CD4-positive, alpha-beta memory T cell (primary cell): ENCODE measurements around the gene ISLR. TPM values are rescaled to one million over a fixed set of nuclear protein-coding genes. Genes with fewer than 3 reads are reported as not detected.
A peak's percentile ranks its signal among the peaks of the same experiment; 100 is the strongest.

Source experiments
- CTCF ChIA-PET: fragments of 350-600 bp; sonication (Branson Sonifier 250); formaldehyde crosslinking; loops from one replicate; lab custom pipeline; 2021; ENCODE audit warnings: inconsistent platforms; ENCODE audit not compliant: partially characterized antibody; lab: Charles Lee
- POLR2A ChIA-PET: fragments of 350-600 bp; sonication (Branson Sonifier 250); formaldehyde crosslinking; loops from one replicate; lab custom pipeline; 2021; ENCODE audit not compliant: partially characterized antibody; lab: Charles Lee
- DNase-seq, 5 donors: peaks; one replicate each; pipeline versions ENCODE4 v3.0.0 to v3.0.0-alpha.2; 2020 to 2022; ENCODE audit warnings: mixed read lengths in 1 of 5
- H3K27ac ChIP-seq: one replicate; pipeline ENCODE4 v1.7.0; 2013; ENCODE audit warnings: low read depth, low read length
- H3K27me3 ChIP-seq: 2 replicates; pipeline ENCODE4 v1.7.0; 2013; ENCODE audit warnings: mild to moderate bottlenecking, low read length, moderate library complexity; ENCODE audit not compliant: insufficient read depth
- H3K36me3 ChIP-seq: 2 replicates; pipeline ENCODE4 v1.7.0; 2013; ENCODE audit warnings: mild to moderate bottlenecking, low read length, moderate library complexity; ENCODE audit not compliant: insufficient read depth
- H3K4me1 ChIP-seq: 2 replicates; pipeline ENCODE4 v1.7.0; 2013; ENCODE audit warnings: mild to moderate bottlenecking, low read length, moderate library complexity; ENCODE audit not compliant: insufficient read depth
- H3K4me3 ChIP-seq, 2 donors: one replicate each; pipeline ENCODE4 v1.7.0; 2013; ENCODE audit warnings: low read length in 2 of 2, mild to moderate bottlenecking in 1 of 2
- H3K9me3 ChIP-seq, 2 donors: one replicate each; pipeline ENCODE4 v1.7.0; 2013; ENCODE audit warnings: low read length in 2 of 2, control low read depth in 1 of 2; ENCODE audit not compliant: control insufficient read depth in 1 of 2
- H3K27ac Mint-ChIP-seq, 7 donors: one replicate each; pipeline ENCODE4 v1.8.0; 2020 to 2021; ENCODE audit warnings: mixed read lengths in 7 of 7, mild to moderate bottlenecking in 6 of 7, inconsistent platforms in 3 of 7, moderate library complexity in 3 of 7
- H3K27me3 Mint-ChIP-seq, 2 donors: one replicate each; pipeline ENCODE4 v1.8.0; 2020 to 2021; ENCODE audit warnings: mixed read lengths in 2 of 2
- H3K36me3 Mint-ChIP-seq, 2 donors: one replicate each; pipeline ENCODE4 v1.8.0; 2020 to 2021; ENCODE audit warnings: mixed read lengths in 2 of 2, inconsistent platforms in 1 of 2, mild to moderate bottlenecking in 1 of 2
- H3K4me1 Mint-ChIP-seq, 4 donors: one replicate each; pipeline ENCODE4 v1.8.0; 2020 to 2021; ENCODE audit warnings: mixed read lengths in 4 of 4, mild to moderate bottlenecking in 1 of 4
- H3K4me3 Mint-ChIP-seq, 8 donors: one replicate each; pipeline ENCODE4 v1.8.0; 2020 to 2021; ENCODE audit warnings: mixed read lengths in 8 of 8, mild to moderate bottlenecking in 7 of 8, moderate library complexity in 6 of 8, inconsistent platforms in 3 of 8
- H3K9me3 Mint-ChIP-seq, 8 donors: one replicate each; pipeline ENCODE4 v1.8.0; 2020 to 2021; ENCODE audit warnings: mixed read lengths in 8 of 8, mild to moderate bottlenecking in 5 of 8, inconsistent platforms in 3 of 8, moderate library complexity in 1 of 8
- intact Hi-C: fragments of 100-400 bp; cut with micrococcal nuclease; formaldehyde crosslinking; loops from one replicate; pipeline ENCODE4 v1.15.1; 2023
- polyA plus RNA-seq, 2 donors: library from polyadenylated mRNA; unstranded; fragments of 300-500 nt; fragmentation: Illumina TruSeq; gene quantifications; one replicate each; pipeline ENCODE4 v1.2.3, GENCODE V29; 2021
- total RNA-seq, 2 experiments: library from RNA; stranded (reverse); gene quantifications; one replicate each; pipeline ENCODE4 v1.2.3, GENCODE V29; 2021

Gene ISLR
- total and polyA plus RNA-seq, 4 experiments from 2014 or later, result not detected

DNA sequence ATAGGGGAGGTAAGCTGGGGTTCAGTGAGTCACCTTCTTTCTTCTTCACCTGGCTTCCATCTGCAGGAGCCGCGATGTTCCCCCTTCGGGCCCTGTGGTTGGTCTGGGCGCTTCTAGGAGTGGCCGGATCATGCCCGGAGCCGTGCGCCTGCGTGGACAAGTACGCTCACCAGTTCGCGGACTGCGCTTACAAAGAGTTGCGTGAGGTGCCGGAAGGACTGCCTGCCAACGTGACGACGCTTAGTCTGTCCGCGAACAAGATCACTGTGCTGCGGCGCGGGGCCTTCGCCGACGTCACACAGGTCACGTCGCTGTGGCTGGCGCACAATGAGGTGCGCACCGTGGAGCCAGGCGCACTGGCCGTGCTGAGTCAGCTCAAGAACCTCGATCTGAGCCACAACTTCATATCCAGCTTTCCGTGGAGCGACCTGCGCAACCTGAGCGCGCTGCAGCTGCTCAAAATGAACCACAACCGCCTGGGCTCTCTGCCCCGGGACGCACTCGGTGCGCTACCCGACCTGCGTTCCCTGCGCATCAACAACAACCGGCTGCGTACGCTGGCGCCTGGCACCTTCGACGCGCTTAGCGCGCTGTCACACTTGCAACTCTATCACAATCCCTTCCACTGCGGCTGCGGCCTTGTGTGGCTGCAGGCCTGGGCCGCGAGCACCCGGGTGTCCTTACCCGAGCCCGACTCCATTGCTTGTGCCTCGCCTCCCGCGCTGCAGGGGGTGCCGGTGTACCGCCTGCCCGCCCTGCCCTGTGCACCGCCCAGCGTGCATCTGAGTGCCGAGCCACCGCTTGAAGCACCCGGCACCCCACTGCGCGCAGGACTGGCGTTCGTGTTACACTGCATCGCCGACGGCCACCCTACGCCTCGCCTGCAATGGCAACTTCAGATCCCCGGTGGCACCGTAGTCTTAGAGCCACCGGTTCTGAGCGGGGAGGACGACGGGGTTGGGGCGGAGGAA is 40.5 kb upstream of the ISLR start:
- H3K36me3 Mint-ChIP-seq, result no peaks in the 10 kb centered on the region
- H3K4me1 Mint-ChIP-seq, result peaks cover 13 to 51% (median 32%) of the 10 kb centered on the region in 4 donors
- H3K27ac Mint-ChIP-seq, result no peak overlapping the region
- Histone ChIP-seq H3K36me3 (no peaks in the 10 kb centered on the region), H3K27me3 (peaks cover 50% of the 10 kb centered on the region), H3K9me3 (no peaks in the 10 kb centered on the region), H3K27ac (no peak overlapping the region), H3K4me1 (peaks cover 33% of the 10 kb centered on the region), H3K4me3 (no peak overlapping the region)
- no peaks in the 10 kb centered on the region for H3K9me3 Mint-ChIP-seq
- ChIA-PET CTCF (no interaction called here), POLR2A (no interaction called here)
- peaks cover 56 to 68% of the 10 kb centered on the region in 2 donors for H3K27me3 Mint-ChIP-seq
- no peak for DNase-seq
- intact Hi-C loops, result no loop called here
- H3K4me3 Mint-ChIP-seq, result peak overlapping the region in 2 of 8 donors; percentile 25 to 33

DNA sequence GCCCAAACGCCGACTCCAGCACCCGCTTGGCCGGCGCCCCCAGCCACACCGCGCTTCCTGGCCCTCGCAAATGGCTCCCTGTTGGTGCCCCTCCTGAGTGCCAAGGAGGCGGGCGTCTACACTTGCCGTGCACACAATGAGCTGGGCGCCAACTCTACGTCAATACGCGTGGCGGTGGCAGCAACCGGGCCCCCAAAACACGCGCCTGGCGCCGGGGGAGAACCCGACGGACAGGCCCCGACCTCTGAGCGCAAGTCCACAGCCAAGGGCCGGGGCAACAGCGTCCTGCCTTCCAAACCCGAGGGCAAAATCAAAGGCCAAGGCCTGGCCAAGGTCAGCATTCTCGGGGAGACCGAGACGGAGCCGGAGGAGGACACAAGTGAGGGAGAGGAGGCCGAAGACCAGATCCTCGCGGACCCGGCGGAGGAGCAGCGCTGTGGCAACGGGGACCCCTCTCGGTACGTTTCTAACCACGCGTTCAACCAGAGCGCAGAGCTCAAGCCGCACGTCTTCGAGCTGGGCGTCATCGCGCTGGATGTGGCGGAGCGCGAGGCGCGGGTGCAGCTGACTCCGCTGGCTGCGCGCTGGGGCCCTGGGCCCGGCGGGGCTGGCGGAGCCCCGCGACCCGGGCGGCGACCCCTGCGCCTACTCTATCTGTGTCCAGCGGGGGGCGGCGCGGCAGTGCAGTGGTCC is 39.7 kb upstream of the ISLR start:
- Histone ChIP-seq H3K4me1 (peaks cover 26% of the 10 kb centered on the region), H3K27ac (no peak overlapping the region), H3K27me3 (peaks cover 55% of the 10 kb centered on the region), H3K9me3 (no peaks in the 10 kb centered on the region), H3K4me3 (no peak overlapping the region), H3K36me3 (no peaks in the 10 kb centered on the region)
- ChIA-PET CTCF (no interaction called here), POLR2A (no interaction called here)
- H3K27ac Mint-ChIP-seq, result no peak overlapping the region
- H3K36me3 Mint-ChIP-seq, result no peaks in the 10 kb centered on the region
- H3K9me3 Mint-ChIP-seq, result no peaks in the 10 kb centered on the region
- H3K4me1 Mint-ChIP-seq, result peaks cover 13 to 49% (median 32%) of the 10 kb centered on the region in 4 donors
- DNase-seq, result no peak
- no peak overlapping the region for H3K4me3 Mint-ChIP-seq
- intact Hi-C loops, result no loop called here
- H3K27me3 Mint-ChIP-seq, result peaks cover 53 to 71% of the 10 kb centered on the region in 2 donors

DNA sequence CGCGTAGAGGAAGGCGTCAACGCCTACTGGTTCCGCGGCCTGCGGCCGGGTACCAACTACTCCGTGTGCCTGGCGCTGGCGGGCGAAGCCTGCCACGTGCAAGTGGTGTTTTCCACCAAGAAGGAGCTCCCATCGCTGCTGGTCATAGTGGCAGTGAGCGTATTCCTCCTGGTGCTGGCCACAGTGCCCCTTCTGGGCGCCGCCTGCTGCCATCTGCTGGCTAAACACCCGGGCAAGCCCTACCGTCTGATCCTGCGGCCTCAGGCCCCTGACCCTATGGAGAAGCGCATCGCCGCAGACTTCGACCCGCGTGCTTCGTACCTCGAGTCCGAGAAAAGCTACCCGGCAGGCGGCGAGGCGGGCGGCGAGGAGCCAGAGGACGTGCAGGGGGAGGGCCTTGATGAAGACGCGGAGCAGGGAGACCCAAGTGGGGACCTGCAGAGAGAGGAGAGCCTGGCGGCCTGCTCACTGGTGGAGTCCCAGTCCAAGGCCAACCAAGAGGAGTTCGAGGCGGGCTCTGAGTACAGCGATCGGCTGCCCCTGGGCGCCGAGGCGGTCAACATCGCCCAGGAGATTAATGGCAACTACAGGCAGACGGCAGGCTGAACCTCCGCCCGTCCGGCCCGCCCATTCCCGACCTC is 39.0 kb upstream of the ISLR start:
- Mint-ChIP-seq H3K4me1 (peaks cover 13 to 46% (median 31%) of the 10 kb centered on the region in 4 donors), H3K36me3 (no peaks in the 10 kb centered on the region), H3K9me3 (no peaks in the 10 kb centered on the region), H3K27ac (no peak overlapping the region), H3K4me3 (peak overlapping the region in 7 of 8 donors; percentile 37 to 84 (median 59)), H3K27me3 (peaks cover 53 to 69% of the 10 kb centered on the region in 2 donors)
- Histone ChIP-seq H3K4me1 (peaks cover 20% of the 10 kb centered on the region), H3K36me3 (no peaks in the 10 kb centered on the region), H3K27me3 (peaks cover 50% of the 10 kb centered on the region), H3K9me3 (no peaks in the 10 kb centered on the region), H3K27ac (no peak overlapping the region), H3K4me3 (no peak overlapping the region)
- POLR2A ChIA-PET, result no interaction called here
- intact Hi-C loops, result no loop called here
- no peak for DNase-seq
- CTCF ChIA-PET, result no interaction called here

DNA sequence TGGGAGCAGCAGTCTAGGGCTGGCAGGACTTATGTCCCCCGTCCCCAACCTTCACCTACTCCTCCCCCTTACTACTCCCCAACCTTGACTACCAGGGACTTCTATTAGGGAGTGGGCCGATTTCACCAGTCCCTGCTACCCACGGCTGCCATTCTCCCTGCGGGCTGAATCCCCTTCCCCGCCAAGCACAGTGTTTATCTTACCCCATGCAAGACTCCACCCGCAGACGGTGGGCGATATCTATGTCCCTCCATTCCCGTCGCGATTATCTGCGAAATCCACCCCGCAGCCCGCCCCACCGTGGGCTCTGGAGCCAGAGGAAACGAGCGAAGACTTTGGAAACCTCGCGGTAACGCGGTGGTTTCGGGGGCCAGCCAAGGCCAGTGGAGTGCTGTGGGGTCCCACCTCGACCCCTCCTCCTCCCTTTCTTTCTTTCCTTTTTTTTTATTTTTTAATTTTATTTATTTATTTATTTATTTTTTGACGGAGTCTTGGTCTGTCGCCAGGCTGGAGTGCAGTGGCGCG is 38.4 kb upstream of the ISLR start:
- ChIA-PET POLR2A (no interaction called here), CTCF (no interaction called here)
- no peak overlapping the region for H3K27ac Mint-ChIP-seq

DNA sequence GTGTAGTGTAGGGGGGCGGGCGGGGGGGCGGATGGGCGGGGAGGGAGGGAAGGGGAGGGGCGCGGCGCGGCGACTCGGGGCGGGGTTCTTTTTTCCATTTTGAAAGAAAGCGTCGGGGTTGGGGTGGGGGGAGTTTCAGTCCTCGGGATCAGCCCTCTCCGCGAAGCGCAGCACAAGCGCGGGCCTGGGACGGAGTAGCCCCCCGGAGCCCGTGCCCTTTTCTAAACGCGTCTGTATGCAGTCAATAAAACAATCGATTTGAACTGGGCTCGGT is 37.0 kb upstream of the ISLR start:
- no peaks in the 10 kb centered on the region for H3K9me3 Mint-ChIP-seq
- ChIA-PET POLR2A (no interaction called here), CTCF (no interaction called here)
- no peak for DNase-seq
- H3K27ac Mint-ChIP-seq, result no peak overlapping the region
- Histone ChIP-seq H3K27me3 (peaks cover 33% of the 10 kb centered on the region), H3K36me3 (no peaks in the 10 kb centered on the region), H3K9me3 (no peaks in the 10 kb centered on the region), H3K27ac (no peak overlapping the region), H3K4me1 (peaks cover 15% of the 10 kb centered on the region), H3K4me3 (peak overlapping the region in 1 of 2 donors; percentile 27)
- H3K4me1 Mint-ChIP-seq, result peaks cover 11 to 34% (median 22%) of the 10 kb centered on the region in 4 donors
- intact Hi-C loops, result no loop called here
- H3K4me3 Mint-ChIP-seq, result peak overlapping the region; percentile 69 to 83 (median 76)
- peaks cover 46 to 60% of the 10 kb centered on the region in 2 donors for H3K27me3 Mint-ChIP-seq
- no peaks in the 10 kb centered on the region for H3K36me3 Mint-ChIP-seq

More for the DNA sequence above, 38.4 kb upstream of the ISLR start:
- H3K4me1 ChIP-seq, result peaks cover 15% of the 10 kb centered on the region
- H3K9me3 ChIP-seq, result no peaks in the 10 kb centered on the region
- H3K4me3 ChIP-seq, result no peak overlapping the region
- peaks cover 11 to 42% (median 27%) of the 10 kb centered on the region in 4 donors for H3K4me1 Mint-ChIP-seq
- H3K27me3 Mint-ChIP-seq, result peaks cover 53 to 68% of the 10 kb centered on the region in 2 donors
- DNase-seq, result no peak
- intact Hi-C loops, result no loop called here
- no peaks in the 10 kb centered on the region for H3K36me3 ChIP-seq
- H3K4me3 Mint-ChIP-seq, result peak overlapping the region; percentile 32 to 84 (median 62)
- peaks cover 47% of the 10 kb centered on the region for H3K27me3 ChIP-seq
- no peaks in the 10 kb centered on the region for H3K36me3 Mint-ChIP-seq
- no peaks in the 10 kb centered on the region for H3K9me3 Mint-ChIP-seq
- no peak overlapping the region for H3K27ac ChIP-seq

DNA sequence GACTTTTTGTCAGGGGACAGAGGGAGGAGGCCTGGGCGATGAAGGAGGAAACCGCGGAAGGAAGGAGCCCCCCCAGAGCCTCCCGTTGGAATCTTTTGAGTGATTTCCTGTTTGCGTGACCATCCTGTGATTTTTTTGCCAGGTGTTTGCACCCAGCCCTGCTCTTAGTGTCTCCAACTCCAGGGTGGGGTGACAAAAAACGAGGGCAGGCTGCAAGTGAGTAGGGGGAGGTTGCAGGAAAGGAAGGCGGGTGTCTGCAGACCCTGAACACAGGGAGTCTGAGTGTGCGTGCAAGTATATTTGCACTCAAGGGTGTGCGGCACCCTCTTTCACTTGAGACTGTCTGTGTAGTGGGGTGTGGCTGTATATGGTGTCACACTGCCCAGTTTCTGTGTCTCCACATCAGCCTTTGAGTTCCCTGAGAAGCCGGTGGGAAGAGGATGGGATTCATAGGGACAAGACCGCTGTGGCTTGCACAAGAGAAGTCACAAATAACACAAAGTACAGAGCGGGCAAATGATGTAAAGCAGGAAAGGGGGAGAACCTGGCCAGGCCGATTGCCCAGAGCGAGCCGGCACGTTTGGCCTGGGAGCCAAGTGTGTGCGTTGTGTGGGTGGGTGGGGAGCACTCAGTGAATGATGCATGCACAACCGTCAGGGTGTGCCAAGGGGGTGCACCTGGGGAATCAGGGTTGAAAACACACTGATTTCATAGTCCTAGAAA is 36.5 kb upstream of the ISLR start:
- Mint-ChIP-seq H3K36me3 (no peaks in the 10 kb centered on the region), H3K27ac (no peak overlapping the region), H3K9me3 (no peaks in the 10 kb centered on the region), H3K4me3 (peak overlapping the region; percentile 69 to 83 (median 76)), H3K27me3 (peaks cover 41 to 55% of the 10 kb centered on the region in 2 donors), H3K4me1 (peaks cover 11 to 29% (median 20%) of the 10 kb centered on the region in 4 donors)
- peak overlapping the region in 1 of 2 donors; percentile 27 for H3K4me3 ChIP-seq
- DNase-seq, result no peak
- ChIA-PET CTCF (no interaction called here), POLR2A (no interaction called here)
- intact Hi-C loops, result no loop called here
- peaks cover 28% of the 10 kb centered on the region for H3K27me3 ChIP-seq
- H3K4me1 ChIP-seq, result peaks cover 15% of the 10 kb centered on the region
- H3K9me3 ChIP-seq, result no peaks in the 10 kb centered on the region
- no peaks in the 10 kb centered on the region for H3K36me3 ChIP-seq
- no peak overlapping the region for H3K27ac ChIP-seq
